Measurements from ENCODE around the gene MCEMP1.

The MCEMP1 gene

GRCh38 chr19:7692417-7693088, 15.7 kb downstream of the MCEMP1 start:
- no peak overlapping the region for H3K4me3 ChIP-seq (ENCODE audit: low read depth in 1 of 5, low read length in 5 of 5)
- H3K9me3 ChIP-seq (ENCODE audit: control insufficient read depth in 5 of 5, low read length in 5 of 5) = no peaks in the 10 kb centered on the region
- H3K9ac ChIP-seq (ENCODE audit: low read length in 5 of 5) = no peak overlapping the region
- H3K4me1 ChIP-seq (ENCODE audit: control insufficient read depth in 5 of 5, insufficient read depth in 5 of 5, low read length in 5 of 5) = peaks cover 0 to 4% (median 0%) of the 10 kb centered on the region in 5 donors
- H3K27ac ChIP-seq (ENCODE audit: low read depth, low read length) = no peak overlapping the region
- H3K27me3 ChIP-seq (ENCODE audit: control insufficient read depth in 5 of 5, insufficient read depth in 4 of 5, low read length in 5 of 5) = peaks cover 6 to 30% (median 17%) of the 10 kb centered on the region in 5 donors
- H3K36me3 ChIP-seq (ENCODE audit: control insufficient read depth in 5 of 5, insufficient read depth in 5 of 5, low read length in 5 of 5) = no peaks in the 10 kb centered on the region

- Histone ChIP-seq H3K27ac (ENCODE audit: low read depth, low read length) (no peak overlapping the region), H3K9ac (ENCODE audit: low read length in 5 of 5) (no peak overlapping the region), H3K27me3 (ENCODE audit: control insufficient read depth in 5 of 5, insufficient read depth in 4 of 5, low read length in 5 of 5) (peaks cover 19 to 39% (median 23%) of the 10 kb centered on the region in 5 donors)
These were observed 17.6 kb downstream of the MCEMP1 start for GRCh38 chr19:7694499-7694898.

GRCh38 chr19:7697721-7698287, 20.9 kb downstream of the MCEMP1 start:
- Histone ChIP-seq H3K27ac (ENCODE audit: low read depth, low read length) (no peak overlapping the region), H3K36me3 (ENCODE audit: control insufficient read depth in 5 of 5, insufficient read depth in 5 of 5, low read length in 5 of 5) (no peaks in the 10 kb centered on the region), H3K4me1 (ENCODE audit: control insufficient read depth in 5 of 5, insufficient read depth in 5 of 5, low read length in 5 of 5) (peaks cover 0 to 17% (median 3%) of the 10 kb centered on the region in 5 donors), H3K27me3 (ENCODE audit: control insufficient read depth in 5 of 5, insufficient read depth in 4 of 5, low read length in 5 of 5) (peaks cover 16 to 29% (median 19%) of the 10 kb centered on the region in 5 donors), H3K9ac (ENCODE audit: low read length in 5 of 5) (no peak overlapping the region), H3K9me3 (ENCODE audit: control insufficient read depth in 5 of 5, low read length in 5 of 5) (no peaks in the 10 kb centered on the region), H3K4me3 (ENCODE audit: low read depth in 1 of 5, low read length in 5 of 5) (no peak overlapping the region)

More at GRCh38 chr19:7694499-7694898, 17.6 kb downstream of the MCEMP1 start:
- Histone ChIP-seq H3K4me1 (ENCODE audit: control insufficient read depth in 5 of 5, insufficient read depth in 5 of 5, low read length in 5 of 5) (peaks cover 0 to 8% (median 0%) of the 10 kb centered on the region in 5 donors), H3K36me3 (ENCODE audit: control insufficient read depth in 5 of 5, insufficient read depth in 5 of 5, low read length in 5 of 5) (no peaks in the 10 kb centered on the region), H3K9me3 (ENCODE audit: control insufficient read depth in 5 of 5, low read length in 5 of 5) (no peaks in the 10 kb centered on the region), H3K4me3 (ENCODE audit: low read depth in 1 of 5, low read length in 5 of 5) (no peak overlapping the region)

GRCh38 chr19:7698583-7698982, 21.7 kb downstream of the MCEMP1 start:
- H3K27ac ChIP-seq (ENCODE audit: low read depth, low read length) = no peak overlapping the region
- no peaks in the 10 kb centered on the region for H3K9me3 ChIP-seq (ENCODE audit: control insufficient read depth in 5 of 5, low read length in 5 of 5)
- no peak overlapping the region for H3K9ac ChIP-seq (ENCODE audit: low read length in 5 of 5)
- H3K27me3 ChIP-seq (ENCODE audit: control insufficient read depth in 5 of 5, insufficient read depth in 4 of 5, low read length in 5 of 5) = peaks cover 18 to 25% (median 20%) of the 10 kb centered on the region in 5 donors
- no peak overlapping the region for H3K4me3 ChIP-seq (ENCODE audit: low read depth in 1 of 5, low read length in 5 of 5)
- H3K36me3 ChIP-seq (ENCODE audit: control insufficient read depth in 5 of 5, insufficient read depth in 5 of 5, low read length in 5 of 5) = no peaks in the 10 kb centered on the region
- peaks cover 0 to 17% (median 3%) of the 10 kb centered on the region in 5 donors for H3K4me1 ChIP-seq (ENCODE audit: control insufficient read depth in 5 of 5, insufficient read depth in 5 of 5, low read length in 5 of 5)

- no peak overlapping the region for H3K27ac ChIP-seq (ENCODE audit: low read depth, low read length)
- no peaks in the 10 kb centered on the region for H3K9me3 ChIP-seq (ENCODE audit: control insufficient read depth in 5 of 5, low read length in 5 of 5)
- H3K36me3 ChIP-seq (ENCODE audit: control insufficient read depth in 5 of 5, insufficient read depth in 5 of 5, low read length in 5 of 5) = no peaks in the 10 kb centered on the region
- H3K9ac ChIP-seq (ENCODE audit: low read length in 5 of 5) = no peak overlapping the region
- peaks cover 18 to 25% (median 20%) of the 10 kb centered on the region in 5 donors for H3K27me3 ChIP-seq (ENCODE audit: control insufficient read depth in 5 of 5, insufficient read depth in 4 of 5, low read length in 5 of 5)
- H3K4me3 ChIP-seq (ENCODE audit: low read depth in 1 of 5, low read length in 5 of 5) = no peak overlapping the region
- H3K4me1 ChIP-seq (ENCODE audit: control insufficient read depth in 5 of 5, insufficient read depth in 5 of 5, low read length in 5 of 5) = peaks cover 0 to 17% (median 3%) of the 10 kb centered on the region in 5 donors
These were observed 22.1 kb downstream of the MCEMP1 start for GRCh38 chr19:7699003-7699402.

GRCh38 chr19:7699417-7700401, 22.8 kb downstream of the MCEMP1 start:
- Histone ChIP-seq H3K4me1 (ENCODE audit: control insufficient read depth in 5 of 5, insufficient read depth in 5 of 5, low read length in 5 of 5) (peaks cover 0 to 19% (median 3%) of the 10 kb centered on the region in 5 donors), H3K36me3 (ENCODE audit: control insufficient read depth in 5 of 5, insufficient read depth in 5 of 5, low read length in 5 of 5) (no peaks in the 10 kb centered on the region), H3K4me3 (ENCODE audit: low read depth in 1 of 5, low read length in 5 of 5) (no peak overlapping the region), H3K27ac (ENCODE audit: low read depth, low read length) (no peak overlapping the region), H3K9me3 (ENCODE audit: control insufficient read depth in 5 of 5, low read length in 5 of 5) (no peaks in the 10 kb centered on the region), H3K9ac (ENCODE audit: low read length in 5 of 5) (no peak overlapping the region), H3K27me3 (ENCODE audit: control insufficient read depth in 5 of 5, insufficient read depth in 4 of 5, low read length in 5 of 5) (peaks cover 19 to 30% (median 22%) of the 10 kb centered on the region in 5 donors)

- H3K9ac ChIP-seq (ENCODE audit: low read length in 5 of 5) = no peak overlapping the region
These were observed 24.3 kb downstream of the MCEMP1 start for GRCh38 chr19:7701049-7701653.

GRCh38 chr19:7701654-7702457, 25.0 kb downstream of the MCEMP1 start, which contains the start of gene FCER2:
FCER2 (minus strand) TSS chr19:7702131; CDS start chr19:7699760, 2,371 bp downstream.
- peaks cover 0 to 30% (median 4%) of the 10 kb centered on the region in 5 donors for H3K4me1 ChIP-seq (ENCODE audit: control insufficient read depth in 5 of 5, insufficient read depth in 5 of 5, low read length in 5 of 5)
- no peaks in the 10 kb centered on the region for H3K36me3 ChIP-seq (ENCODE audit: control insufficient read depth in 5 of 5, insufficient read depth in 5 of 5, low read length in 5 of 5)
- H3K9ac ChIP-seq (ENCODE audit: low read length in 5 of 5) = no peak within 1 kb of the TSS
- H3K27ac ChIP-seq (ENCODE audit: low read depth, low read length) = no peak within 1 kb of the TSS
- H3K9me3 ChIP-seq (ENCODE audit: control insufficient read depth in 5 of 5, low read length in 5 of 5) = no peaks in the 10 kb centered on the region
- no peak within 1 kb of the TSS for H3K4me3 ChIP-seq (ENCODE audit: low read depth in 1 of 5, low read length in 5 of 5)
- H3K27me3 ChIP-seq (ENCODE audit: control insufficient read depth in 5 of 5, insufficient read depth in 4 of 5, low read length in 5 of 5) = peaks cover 14 to 31% (median 23%) of the 10 kb centered on the region in 5 donors

More at GRCh38 chr19:7701049-7701653, 24.3 kb downstream of the MCEMP1 start:
- peaks cover 0 to 23% (median 4%) of the 10 kb centered on the region in 5 donors for H3K4me1 ChIP-seq (ENCODE audit: control insufficient read depth in 5 of 5, insufficient read depth in 5 of 5, low read length in 5 of 5)
- H3K27me3 ChIP-seq (ENCODE audit: control insufficient read depth in 5 of 5, insufficient read depth in 4 of 5, low read length in 5 of 5) = peaks cover 15 to 31% (median 23%) of the 10 kb centered on the region in 5 donors
- H3K4me3 ChIP-seq (ENCODE audit: low read depth in 1 of 5, low read length in 5 of 5) = no peak overlapping the region
- H3K27ac ChIP-seq (ENCODE audit: low read depth, low read length) = no peak overlapping the region
- H3K9me3 ChIP-seq (ENCODE audit: control insufficient read depth in 5 of 5, low read length in 5 of 5) = no peaks in the 10 kb centered on the region
- no peaks in the 10 kb centered on the region for H3K36me3 ChIP-seq (ENCODE audit: control insufficient read depth in 5 of 5, insufficient read depth in 5 of 5, low read length in 5 of 5)

GRCh38 chr19:7703332-7703731, 26.4 kb downstream of the MCEMP1 start:
- Histone ChIP-seq H3K27ac (ENCODE audit: low read depth, low read length) (no peak overlapping the region), H3K4me3 (ENCODE audit: low read depth in 1 of 5, low read length in 5 of 5) (no peak overlapping the region), H3K9ac (ENCODE audit: low read length in 5 of 5) (no peak overlapping the region), H3K9me3 (ENCODE audit: control insufficient read depth in 5 of 5, low read length in 5 of 5) (no peaks in the 10 kb centered on the region), H3K27me3 (ENCODE audit: control insufficient read depth in 5 of 5, insufficient read depth in 4 of 5, low read length in 5 of 5) (peaks cover 4 to 19% (median 13%) of the 10 kb centered on the region in 5 donors), H3K36me3 (ENCODE audit: control insufficient read depth in 5 of 5, insufficient read depth in 5 of 5, low read length in 5 of 5) (no peaks in the 10 kb centered on the region), H3K4me1 (ENCODE audit: control insufficient read depth in 5 of 5, insufficient read depth in 5 of 5, low read length in 5 of 5) (peaks cover 0 to 39% (median 4%) of the 10 kb centered on the region in 5 donors)
